HG03045 (cell line): Measurements from ENCODE around the gene CEMIP.

Source experiments
- ATAC-seq: cut with Tn5 transposase; IDR thresholded peaks from one replicate; pipeline ENCODE4 v1.9.1; 2021; ENCODE audit warnings: mild to moderate bottlenecking, moderate library complexity; ENCODE audit not compliant: unreplicated experiment

Gene CEMIP

GRCh38 chr15:80970658-80971057 lies 191.5 kb downstream of the CEMIP start:
- ATAC-seq, result no peak

- ATAC-seq, result no peak
These were observed 192.0 kb downstream of the CEMIP start for GRCh38 chr15:80971143-80971542.

GRCh38 chr15:80972276-80972675 lies 193.1 kb downstream of the CEMIP start:
- ATAC-seq, result no peak

- ATAC-seq, result no peak
These were observed 195.7 kb downstream of the CEMIP start for GRCh38 chr15:80974914-80975313.

- ATAC-seq, result no peak
These were observed 197.7 kb downstream of the CEMIP start for GRCh38 chr15:80976851-80977250.

- no peak for ATAC-seq
These were observed 198.5 kb downstream of the CEMIP start for GRCh38 chr15:80977627-80978036.

DNA sequence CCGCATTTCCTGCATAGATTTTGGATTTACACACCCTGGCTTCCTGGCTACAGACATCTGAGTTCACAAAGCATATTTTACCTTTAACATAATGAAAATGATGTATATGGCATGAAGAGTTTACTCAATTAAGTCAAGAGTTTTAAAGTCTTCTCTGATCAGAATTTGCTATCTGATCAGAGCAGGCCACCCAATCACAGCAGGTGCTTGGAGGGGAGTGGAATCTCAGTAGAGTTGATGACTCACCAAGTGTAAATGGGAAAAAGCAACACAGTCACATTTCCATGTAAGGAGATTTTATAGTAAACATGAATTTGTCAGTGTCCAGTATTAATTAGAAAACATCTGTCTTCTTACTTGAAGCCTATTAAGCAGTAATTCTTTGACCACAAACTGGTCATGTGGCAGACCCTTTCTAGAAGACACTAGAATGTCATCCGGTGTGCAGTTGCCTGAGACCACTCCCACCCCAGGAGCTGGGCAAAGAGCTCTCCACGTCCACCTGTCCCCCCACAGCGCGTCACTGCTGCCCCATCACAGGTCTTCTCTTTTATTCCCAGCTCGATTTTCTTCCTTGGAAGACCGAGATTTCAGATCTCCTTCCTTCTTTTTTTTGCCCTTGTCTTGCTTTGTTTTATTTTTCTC lies 199.6 kb downstream of the CEMIP start:
- ATAC-seq, result no peak

- ATAC-seq, result no peak
These were observed 200.5 kb downstream of the CEMIP start for GRCh38 chr15:80979538-80980200.

DNA sequence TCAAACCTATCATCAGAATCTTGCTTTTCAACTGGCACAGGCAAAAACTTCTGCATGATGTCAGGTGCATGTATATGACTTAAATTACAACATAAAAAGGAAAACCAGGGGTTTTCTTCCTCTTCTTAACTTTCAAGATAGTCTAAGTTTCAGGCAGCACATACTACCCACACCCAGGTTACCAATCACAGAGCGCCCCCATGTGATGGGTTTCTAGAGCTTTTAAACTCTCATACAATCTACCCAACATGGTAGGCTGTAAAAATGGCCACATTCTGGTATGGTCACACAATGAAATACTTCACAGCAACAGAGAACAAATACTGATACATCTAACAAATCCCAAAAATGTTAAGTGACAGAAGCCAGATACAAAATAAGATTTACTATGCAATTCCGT lies 203.0 kb downstream of the CEMIP start:
- ATAC-seq, result no peak

GRCh38 chr15:80982839-80983238 lies 203.7 kb downstream of the CEMIP start:
- no peak for ATAC-seq

DNA sequence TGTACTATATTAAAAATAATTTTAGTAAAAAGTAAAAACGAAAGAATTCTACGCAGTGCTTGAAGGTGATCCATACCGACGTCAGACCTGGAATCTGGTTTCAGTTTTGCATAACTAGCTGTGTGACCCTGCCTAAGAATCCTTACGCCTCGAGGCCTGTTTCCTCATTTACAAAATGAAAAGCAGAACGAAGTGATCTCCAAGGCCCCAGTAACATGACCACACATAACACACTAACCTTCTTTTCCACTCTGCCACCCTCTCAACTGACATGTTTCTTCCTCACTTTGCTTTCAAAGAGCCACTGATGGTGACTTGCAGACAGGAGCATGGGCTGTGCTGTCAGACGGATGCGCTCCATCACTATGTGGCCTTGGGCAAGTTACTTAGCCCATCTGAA lies 205.7 kb downstream of the CEMIP start:
- no peak for ATAC-seq

- ATAC-seq, result no peak
These were observed 206.8 kb downstream of the CEMIP start for GRCh38 chr15:80985981-80986380.

GRCh38 chr15:80986487-80986886 lies 207.3 kb downstream of the CEMIP start:
- ATAC-seq, result no peak

- no peak for ATAC-seq
These were observed 209.1 kb downstream of the CEMIP start for GRCh38 chr15:80988148-80988796.

DNA sequence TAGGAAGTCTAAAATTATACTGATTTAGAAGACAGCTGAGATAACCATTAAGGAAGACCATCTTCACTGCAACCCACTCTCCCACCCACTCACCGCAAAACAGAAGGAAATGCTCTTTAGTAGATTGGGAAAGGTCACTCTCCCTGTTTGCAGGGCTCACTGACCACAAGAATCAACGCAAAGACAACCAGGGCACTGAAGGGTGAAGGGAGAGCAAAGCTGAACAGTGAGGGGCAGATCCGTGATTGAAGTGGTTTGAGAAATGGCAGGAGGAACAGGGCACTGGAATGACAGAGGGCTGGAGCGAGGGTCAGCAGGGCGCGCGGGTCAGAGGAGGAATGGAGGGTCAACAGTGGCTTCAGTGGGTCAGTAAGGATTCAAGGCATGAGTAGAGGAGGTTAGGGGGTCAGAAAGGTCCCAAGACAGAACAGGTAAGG lies 209.9 kb downstream of the CEMIP start:
- ATAC-seq, result peak; percentile 2

GRCh38 chr15:80989518-80990478 lies 210.6 kb downstream of the CEMIP start, which contains the start of gene MESD:
Gene MESD, minus strand, starts transcription at chr15:80989819. Its CDS starts 28 bp downstream, at chr15:80989791.
- ATAC-seq, result peak; percentile 96

GRCh38 chr15:80990955-80991354 lies 211.8 kb downstream of the CEMIP start:
- ATAC-seq, result no peak

- no peak for ATAC-seq
These were observed 212.3 kb downstream of the CEMIP start for GRCh38 chr15:80991421-80991820.

DNA sequence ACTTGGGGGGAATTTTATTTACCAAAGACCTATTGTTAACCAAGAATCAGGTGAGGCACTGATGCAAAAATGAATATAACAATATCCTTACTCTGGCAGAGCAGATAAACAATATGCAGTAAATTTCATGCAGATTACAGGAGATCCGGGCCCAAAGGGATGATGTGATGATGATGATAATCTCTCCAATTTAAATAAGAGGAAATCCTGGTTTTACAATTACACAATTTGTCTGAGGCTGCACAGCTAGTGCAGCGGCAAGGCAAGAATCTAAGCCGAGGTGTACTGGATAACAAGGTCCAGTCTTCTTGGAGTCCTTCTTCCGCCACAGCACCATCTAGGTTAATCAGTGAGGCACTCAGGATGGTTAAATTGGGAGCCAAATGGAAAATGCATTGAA lies 212.8 kb downstream of the CEMIP start:
- ATAC-seq, result no peak

DNA sequence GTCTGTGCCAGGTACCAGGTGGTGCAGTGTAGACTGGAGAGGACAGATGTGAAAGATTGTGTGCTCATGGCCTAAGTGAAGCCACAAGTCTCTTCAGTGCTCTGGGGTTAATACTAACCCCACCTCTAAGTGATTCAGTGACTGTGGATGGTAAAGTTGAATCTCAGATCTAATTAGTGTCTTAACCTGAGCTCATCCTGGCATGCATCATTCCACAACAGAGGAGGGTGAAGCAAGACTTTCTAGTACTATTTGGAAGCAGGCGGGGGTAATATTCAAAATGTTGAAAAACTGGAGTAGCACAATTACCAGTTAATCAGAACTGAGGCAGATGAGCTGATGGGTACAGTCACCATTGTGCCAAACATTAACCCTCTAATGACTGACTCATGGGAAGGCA lies 213.3 kb downstream of the CEMIP start:
- no peak for ATAC-seq

GRCh38 chr15:80996247-80996646 lies 217.1 kb downstream of the CEMIP start:
- no peak for ATAC-seq
